ENCODE results near the gene TMEM130.

DNA sequence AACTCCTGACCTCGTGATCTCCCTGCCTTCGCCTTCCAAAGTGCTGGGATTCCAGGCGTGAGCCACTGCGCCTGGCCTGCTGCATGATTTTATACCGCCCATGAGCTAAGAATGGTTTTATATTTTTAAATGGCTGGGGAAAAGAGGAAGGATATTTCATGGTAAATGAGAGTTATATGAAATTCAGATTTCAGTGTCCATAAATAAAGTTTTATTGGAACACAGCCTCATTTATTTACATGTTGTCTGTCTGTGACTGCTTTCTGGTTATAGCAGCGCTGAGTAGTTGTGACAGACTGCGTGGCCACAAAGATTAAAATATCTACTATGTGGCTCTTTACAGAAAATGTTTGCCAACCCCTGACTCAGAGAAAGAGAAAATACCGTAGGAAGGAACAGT lies 10.7 kb upstream of the TMEM130 start:
- TF ChIP-seq POLR2AphosphoS5 (IDR thresholded peaks at IDR 0.05): no peak
- TF ChIP-seq, protein P1, sequence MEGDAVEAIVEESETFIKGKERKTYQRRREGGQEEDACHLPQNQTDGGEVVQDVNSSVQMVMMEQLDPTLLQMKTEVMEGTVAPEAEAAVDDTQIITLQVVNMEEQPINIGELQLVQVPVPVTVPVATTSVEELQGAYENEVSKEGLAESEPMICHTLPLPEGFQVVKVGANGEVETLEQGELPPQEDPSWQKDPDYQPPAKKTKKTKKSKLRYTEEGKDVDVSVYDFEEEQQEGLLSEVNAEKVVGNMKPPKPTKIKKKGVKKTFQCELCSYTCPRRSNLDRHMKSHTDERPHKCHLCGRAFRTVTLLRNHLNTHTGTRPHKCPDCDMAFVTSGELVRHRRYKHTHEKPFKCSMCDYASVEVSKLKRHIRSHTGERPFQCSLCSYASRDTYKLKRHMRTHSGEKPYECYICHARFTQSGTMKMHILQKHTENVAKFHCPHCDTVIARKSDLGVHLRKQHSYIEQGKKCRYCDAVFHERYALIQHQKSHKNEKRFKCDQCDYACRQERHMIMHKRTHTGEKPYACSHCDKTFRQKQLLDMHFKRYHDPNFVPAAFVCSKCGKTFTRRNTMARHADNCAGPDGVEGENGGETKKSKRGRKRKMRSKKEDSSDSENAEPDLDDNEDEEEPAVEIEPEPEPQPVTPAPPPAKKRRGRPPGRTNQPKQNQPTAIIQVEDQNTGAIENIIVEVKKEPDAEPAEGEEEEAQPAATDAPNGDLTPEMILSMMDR (IDR thresholded peaks at IDR 0.05): no peak

Measured in prostate gland (tissue), 2 donors.